ENCODE measurements around the gene ZBTB20.

ZBTB20 gene

DNA sequence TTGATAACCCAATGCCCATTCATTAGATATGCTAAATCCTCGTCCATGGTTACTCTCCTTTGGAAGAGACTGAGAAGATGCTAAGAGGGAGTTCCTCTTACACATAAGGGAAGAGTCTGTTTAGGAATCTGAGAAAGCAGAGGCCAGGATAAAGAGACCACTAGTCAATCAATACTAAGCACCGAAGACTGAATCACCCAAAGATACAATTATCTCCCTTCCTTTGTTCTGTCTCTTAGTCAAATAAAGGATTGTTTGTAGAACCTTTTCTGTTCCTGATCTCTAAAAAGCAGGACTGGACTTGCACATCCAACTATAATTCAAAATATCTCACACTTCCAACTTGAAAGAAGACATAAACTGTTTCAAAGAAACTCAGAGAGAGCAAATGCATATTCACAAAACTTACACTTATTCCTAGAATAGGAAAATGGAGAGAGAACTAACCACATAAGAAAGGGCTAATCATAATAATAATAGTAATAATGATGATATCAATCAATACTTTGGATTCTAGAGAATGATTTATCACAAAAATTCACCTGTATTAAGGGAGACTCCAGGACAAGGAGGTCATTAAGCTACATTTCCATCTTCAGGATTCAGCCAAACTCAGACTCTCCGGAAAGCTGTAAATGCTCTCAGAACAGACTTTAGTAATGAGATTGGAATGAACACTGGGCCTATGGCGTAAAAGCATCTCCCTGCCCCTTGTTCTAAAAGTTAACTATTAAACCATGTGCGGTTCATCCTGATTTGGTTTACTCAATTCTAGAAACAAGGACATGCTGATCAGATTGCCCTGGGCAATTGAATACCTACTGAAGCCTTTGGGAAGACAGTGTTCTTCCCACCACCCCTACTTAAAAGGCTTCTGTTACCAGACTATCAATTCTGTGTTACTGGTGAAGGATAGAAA lies 401.5 kb downstream of the ZBTB20 start:
- DNase-seq = no peak

DNA sequence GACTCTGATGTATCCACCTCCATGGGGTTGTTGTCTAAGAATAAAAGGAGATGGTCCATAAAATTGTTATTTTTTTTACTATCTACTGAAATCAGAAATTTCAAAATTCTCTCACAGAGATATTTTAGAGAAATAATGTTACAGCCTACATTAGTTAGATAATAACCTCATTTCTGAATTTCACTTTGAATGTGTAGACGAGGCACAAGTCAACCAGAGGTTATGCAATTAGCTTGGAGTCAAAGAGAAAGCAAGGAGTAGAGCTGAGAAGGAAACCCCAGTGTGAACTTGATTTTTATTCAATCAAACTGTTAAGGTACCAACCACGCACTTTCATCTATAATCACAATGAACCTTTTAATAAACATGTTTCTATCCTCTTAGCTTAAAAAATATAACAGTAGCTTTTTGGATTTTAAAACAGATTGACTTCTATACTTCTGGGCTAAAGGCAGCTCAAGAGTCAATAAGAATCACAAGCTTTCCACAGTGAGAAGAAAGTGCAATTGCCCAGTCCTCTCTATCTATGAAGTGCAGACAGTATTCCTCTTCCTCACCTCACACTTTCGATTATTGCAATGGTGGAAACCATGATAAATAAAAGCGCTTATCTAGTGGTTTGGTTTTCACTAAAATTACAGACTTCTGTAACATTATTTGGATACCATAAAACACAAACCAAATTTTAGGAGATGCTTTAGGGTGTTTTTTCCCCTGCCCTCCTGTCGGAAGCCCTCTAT lies 403.2 kb downstream of the ZBTB20 start:
- no peak for DNase-seq

DNA sequence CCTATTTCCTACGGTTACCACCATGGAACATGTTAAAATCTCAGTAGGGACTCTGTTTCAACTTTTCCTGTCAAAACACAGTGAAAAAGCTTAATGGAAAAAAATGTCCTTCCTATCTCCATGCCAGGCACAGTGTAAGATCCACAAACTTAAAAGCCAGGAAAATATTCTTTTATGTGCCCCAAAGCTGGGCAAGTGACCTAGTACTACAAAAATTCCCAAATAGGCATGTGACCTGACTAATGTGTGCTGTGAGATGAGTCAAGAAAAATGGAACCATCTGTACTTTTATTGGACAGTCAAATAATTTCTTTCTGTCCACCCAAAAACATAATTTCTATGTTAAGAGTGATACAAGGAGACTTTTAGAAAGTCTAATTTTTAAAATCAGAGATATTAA lies 406.0 kb downstream of the ZBTB20 start:
- DNase-seq = no peak

DNA sequence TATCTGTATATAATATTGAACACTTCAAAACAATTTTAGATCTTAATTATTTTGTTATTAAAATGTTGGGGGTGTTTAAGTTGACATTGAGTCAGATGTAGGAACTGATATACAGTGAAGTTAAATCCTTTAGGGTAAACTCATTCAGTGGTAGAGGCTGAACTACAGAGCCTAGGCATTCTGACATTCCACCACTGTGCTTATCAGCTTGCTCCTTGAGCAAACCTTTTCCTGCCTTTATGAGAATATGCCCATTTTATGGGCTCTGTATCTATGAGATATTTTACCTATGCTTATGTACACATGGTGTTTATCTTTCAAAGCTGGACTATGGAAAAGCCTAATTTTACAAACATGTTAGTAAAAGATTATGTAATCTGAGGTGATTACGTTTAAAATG lies 407.5 kb downstream of the ZBTB20 start:
- no peak for DNase-seq

DNA sequence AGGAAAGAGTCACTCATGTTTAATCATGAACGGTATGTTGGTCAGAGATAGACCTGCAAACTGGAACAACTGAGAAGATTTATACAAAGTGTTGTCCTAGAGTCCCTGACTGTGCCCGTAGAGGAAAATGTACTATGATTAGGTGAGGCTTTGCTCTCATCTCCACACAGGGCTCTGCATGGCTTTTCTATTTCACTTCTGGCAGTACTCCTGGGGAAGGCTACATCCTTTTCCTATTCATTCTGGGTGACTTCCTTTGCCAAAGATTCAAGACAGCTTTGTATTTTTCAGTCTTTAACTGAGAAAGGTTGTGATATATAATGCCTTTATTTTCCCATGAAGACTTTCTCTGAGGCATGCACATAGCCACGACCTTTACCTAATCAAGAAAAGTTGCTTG lies 414.7 kb downstream of the ZBTB20 start:
- DNase-seq = no peak

DNA sequence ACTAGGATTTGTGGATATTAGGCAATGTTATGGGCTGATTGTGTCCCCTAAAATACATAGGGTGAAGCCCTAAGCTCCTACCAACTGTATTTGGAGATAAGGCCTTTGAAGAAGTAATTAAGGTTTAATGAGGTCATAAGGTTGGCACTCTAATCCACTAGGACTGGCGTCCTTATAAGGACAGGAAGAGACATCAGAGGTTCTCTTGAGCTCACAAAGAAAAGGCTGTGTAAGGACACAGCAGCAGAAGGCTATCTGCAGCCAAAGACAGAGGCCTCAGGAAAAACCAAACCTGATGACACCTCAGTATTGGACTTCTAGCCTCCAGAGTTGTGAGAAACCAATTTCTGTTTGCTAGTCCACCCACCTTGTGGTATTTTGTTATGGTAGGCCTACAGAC lies 416.7 kb downstream of the ZBTB20 start:
- DNase-seq = no peak

DNA sequence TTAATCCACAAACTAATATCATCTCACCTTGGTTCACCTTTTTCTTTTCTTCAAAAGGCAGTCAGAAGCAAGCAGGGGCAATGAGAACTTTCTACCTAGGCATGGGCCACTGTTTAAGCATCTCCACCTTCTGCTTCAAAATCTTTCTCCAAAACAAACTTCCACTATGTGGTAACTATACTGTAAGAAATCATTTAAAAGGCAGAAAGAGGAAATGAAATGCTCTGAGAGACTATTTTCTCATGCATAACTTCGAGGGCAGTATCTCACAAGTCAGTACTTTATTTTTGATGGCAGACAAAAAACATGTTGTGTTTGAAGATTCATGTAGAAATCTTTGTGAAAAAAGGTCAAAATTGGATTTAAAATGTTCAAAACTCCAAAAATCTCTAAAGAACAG lies 419.7 kb downstream of the ZBTB20 start:
- DNase-seq = no peak

DNA sequence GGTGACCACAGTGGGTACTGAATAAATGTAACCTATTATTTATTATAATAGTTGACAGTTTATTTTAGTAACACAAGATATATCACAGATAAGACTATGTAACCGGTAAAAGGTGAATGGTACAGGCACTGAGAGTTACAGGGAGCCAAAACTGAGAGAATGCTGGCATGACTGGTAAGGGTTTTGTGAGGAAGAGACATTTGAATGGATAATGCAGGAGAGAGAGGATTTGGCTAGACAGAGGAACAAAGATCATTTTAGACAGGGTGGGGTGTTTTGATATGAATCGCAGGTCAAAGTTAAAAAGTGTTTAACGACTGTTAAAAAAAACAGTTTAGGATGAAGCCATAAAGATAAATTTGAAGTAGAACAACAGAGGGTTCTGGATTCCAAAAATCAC lies 421.1 kb downstream of the ZBTB20 start:
- no peak for DNase-seq

DNA sequence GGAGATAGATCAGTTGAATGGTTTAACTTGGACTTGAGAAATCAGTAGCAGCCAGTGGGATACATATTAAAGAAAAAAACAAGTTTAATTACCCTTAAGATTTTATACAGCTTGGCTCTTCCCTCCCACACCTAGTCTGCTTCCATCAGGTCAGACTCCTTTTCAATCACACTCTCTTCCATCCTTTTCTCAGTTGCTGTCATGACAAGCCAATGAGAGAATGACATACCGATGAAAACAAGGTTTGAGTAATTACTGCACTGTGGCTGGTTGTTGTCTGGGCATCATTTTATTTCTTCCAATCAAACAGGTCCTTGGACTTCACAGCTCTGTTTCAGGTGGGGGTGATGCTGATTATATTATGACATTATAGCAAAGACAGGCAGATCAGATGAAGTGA lies 424.6 kb downstream of the ZBTB20 start:
- DNase-seq = no peak

DNA sequence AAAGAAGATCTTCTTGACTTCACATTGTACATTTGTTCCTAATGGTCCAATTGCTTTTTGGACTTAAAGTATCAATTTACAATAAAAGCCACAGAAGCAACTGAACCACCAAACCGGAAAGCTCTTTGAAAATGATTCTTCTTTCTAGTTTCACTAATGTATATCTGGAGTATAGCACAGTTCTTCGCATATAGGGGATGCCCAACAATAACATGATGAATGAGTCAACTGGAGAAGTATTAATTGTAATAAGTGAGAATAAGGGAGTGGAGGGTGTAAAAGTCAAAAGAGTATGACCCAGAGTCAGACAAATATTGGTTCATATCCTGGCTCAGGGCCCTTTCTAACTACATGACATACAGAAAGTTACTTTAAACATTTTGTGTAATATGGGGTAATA lies 425.2 kb downstream of the ZBTB20 start:
- no peak for DNase-seq

DNA sequence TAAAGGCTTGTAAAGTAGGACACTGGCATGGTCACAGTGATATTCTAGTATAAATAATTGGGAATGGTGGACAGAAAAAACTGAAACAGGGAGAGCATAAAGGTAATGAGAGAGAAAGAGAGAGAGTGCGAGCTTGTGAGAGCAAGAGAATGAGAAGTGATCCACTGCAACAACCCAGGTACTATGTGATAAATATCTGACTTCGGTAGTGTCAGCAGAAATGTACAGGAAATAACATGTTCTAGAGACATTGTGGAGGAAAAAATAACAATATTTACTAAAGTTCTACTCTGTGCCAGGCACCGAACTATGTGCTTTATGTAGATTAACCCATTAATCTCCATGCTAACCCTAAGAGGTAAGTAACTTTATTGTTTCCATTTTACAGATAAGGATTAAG lies 425.9 kb downstream of the ZBTB20 start:
- DNase-seq = no peak

DNA sequence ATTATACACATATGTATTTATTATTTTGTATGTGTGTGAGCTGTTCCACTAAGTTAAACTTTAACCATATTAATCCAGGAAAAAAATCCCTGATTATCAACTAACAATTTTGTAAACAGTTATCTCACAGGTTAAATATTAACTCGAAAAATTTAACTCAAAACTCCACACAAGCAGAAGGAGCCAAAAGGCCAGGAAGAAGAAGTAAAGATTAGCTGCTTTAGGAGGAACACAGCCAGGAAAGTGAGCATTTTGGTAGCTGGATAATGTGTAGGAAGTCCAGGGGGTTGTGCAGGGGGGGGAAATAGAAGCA lies 428.2 kb downstream of the ZBTB20 start:
- no peak for DNase-seq

DNA sequence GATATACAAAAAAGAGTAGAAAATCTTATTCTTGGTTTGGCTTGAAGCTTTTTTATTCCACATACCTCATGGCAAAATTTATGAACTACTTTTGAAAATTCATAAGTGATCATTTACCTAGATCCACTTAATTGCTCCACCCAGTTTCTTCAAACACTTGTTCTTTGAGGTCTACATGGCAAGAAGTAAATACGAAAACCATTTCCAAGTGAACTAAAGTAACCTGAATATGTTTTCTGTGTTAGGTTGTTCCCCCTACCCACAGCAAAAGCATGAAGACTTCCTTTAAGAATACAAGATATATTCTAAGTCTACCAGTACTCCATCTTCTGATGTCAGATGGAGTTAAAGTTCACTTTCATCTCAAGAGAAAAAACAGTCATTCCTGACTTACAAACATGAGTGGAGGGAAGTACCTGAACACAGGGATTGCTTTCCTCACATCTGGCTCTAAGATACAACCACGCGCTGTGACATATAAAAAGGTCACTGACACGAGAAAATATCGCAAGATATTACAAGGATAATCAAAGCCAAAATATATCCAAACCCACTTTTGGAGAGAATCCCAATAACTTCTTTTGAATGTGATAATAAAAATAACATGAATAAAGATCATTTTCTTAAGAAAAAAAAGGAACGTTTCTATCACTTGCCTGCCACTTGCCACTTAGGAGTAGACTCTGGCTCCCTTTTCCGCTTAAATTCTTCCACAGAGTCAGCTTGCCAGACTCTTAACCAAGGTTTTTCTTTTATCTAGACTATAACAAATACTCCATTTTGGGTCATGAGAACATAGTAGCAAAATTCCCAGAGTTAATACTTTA lies 428.8 kb downstream of the ZBTB20 start:
- no peak for DNase-seq

DNA sequence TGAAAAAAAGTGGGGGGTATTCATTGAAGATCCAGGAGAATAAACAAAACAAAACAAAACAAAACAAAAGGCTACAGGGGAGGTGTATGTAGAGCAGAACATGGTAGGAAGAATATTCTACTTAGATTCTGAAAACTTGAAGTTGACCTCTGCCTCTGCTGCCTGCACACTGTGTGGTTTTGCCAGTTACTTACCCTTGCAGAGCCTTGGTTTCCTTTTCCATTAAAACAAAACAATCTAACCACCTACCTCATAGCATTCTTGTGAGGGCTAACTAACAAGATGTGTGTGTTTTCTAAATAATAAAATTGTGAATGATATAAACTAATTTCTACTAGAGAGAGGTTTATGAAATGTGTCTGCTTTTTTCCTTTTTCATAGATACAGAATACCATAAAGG lies 430.2 kb downstream of the ZBTB20 start:
- DNase-seq = no peak

DNA sequence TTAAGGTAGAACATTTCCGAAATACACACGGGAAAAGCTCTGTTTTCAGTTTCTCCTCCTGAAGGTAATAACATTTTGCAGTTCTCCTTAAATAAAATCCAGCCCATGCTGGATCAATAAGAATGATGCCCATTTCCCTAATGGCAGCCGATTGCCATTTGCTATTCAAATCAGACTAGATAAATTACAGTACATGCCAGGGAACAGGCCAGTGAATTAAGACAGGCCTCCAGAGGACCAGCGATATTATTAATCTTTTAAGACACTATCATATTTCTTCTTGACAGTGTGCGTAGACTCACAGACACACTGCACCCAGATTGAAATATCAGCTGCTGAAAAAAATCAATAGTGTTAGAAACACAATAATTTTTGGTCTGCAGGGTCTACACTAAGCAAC lies 431.0 kb downstream of the ZBTB20 start:
- no peak for DNase-seq

DNA sequence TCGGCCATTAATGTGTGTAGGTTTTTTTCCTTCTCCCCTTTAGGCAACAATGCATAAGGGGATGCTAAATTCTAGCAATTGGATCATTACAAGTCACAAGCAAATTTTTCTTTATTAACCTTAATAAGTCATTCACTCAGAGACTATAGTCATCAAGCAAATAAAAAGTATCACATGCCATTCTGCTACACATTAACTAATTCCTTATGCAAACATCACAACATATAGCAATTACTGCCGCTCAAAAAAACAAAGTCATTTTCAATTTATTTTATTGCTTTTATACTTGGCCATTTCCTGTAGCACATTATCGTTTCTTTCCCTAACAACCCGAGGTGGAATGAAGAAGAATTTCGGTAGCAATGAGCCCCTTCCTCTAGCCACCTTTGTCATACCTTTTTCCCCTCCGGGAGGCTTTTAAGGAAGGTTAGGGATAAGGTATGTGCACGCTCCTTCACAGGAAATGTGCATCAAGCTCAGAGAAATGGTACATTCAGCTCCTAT lies 432.1 kb downstream of the ZBTB20 start:
- no peak for DNase-seq

DNA sequence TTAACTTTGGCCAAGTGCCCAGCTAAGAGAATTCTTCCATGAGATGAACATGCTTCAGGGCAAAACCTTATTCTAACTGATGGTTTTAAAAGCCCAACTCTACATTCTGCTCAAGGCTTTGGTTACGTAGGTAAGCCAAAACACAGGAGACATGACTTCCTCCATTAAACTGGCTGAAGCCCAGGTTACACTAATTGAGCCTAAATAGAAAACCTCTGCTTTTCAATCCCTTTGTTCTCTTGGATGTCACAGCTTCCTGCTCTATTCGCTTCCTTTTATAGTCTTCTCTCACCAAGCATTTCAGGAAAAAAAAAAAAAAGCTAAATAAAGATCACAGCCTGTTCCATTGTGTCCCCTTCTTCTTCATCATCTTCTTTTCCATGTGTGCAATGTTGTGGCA lies 432.9 kb downstream of the ZBTB20 start:
- DNase-seq = no peak

DNA sequence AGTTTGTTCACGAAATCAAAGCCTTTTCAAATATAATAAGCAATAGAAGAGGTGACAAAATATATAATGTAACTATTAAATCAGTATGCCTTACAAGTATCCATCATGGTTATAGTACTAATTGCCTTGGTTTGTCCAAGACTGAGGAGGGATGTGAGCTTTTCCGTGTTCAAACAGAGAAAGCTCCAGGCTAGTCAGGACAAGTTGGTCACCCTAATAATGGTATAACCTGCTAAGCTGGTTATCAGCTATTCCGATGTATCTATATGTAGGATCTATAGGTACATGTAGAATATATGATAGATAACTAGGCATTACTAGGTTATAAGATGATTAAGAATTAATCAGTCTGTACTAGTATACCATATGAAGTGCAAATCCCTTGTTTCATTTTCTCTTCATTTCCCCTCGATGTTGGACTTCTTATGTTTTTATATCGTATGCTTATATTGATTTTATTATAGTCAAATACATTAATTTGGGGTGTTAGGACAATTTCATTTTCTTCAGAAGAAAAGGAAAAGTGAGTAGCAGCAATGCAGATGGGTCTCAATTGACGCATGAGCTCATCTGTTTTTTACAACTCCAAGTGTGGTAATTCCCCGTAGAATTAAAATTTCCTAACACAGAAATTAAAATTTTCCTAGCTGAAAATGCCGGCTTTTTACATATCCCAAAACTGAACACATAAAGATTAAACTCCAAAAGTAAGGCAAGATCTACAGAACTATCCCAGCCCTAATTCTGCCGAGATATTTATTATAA lies 434.2 kb downstream of the ZBTB20 start:
- DNase-seq = no peak

DNA sequence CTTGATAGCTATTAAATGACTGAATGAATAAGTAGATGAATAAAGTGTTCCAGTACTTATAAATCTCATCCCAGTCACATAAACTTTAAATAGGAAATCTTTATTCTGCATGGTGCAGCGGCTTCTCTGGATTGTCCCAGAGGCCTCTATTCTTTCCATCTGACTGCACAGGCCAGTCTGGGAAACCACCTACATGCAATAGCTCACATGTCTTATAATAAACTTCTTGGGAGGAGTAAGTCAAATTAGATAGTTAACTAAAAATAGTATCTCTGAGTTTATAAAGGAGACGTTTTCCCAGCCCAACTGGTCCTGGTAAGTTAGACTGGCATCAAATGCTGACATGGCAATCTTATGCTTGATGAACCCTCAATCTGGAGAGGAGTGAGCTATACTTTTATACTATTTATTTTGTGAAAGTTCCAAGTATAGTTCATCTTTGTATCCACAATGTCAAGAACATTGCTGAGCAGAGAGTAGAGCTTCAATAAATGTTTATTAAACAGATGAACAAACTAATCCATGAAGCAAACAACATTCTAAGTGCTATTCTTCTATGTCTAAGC lies 435.7 kb downstream of the ZBTB20 start:
- DNase-seq = no peak

DNA sequence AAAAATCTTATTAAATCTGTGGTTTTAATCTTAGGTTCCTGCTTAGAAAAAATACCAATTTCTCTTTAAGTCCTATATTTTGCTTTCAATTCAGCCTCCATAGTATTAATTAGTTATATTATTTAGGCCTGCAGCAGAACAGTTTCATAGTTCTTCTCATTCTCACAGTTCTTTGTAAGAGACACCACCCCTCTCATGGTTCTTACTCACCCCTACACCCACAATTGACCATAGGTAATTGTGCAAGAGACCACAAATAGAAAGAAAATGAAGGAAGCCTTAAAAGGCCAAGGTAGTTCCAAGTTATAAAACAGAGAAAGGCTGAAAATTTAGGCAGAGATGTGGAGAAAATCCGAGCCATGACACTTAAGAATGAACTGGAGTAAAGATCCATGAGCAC lies 438.0 kb downstream of the ZBTB20 start:
- no peak for DNase-seq

DNA sequence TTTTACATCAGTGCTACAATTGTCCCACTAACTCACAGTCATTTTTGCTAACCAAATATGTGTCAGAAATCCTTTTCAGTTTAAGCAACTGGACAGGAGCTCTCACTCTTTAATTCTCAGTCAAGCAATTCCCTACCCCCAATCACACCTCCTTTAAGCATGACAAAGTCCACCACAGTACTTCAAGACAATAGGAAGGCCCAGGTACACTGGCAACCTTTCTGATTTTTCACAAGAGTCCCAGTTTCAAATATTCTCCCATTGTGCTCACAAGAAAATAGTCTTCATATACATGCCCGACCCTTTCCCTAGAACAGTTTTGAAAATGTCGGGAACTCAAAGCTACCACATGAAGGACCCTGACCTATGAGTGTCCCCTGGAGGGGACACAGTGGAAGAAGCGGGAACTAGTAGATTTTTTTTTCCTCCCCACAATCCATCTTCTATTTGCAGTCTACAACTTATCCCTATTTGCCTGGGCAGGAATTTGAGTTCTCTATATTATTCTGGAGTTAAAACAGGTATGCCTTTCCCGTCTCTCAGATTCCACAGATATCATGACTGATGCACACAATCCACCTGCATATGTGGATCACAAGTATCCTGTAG lies 439.7 kb downstream of the ZBTB20 start:
- DNase-seq = no peak

Measured in NCI-H1930 (cell line).